ENCODE data around the gene SEMA6A. TPM values are rescaled to one million over a fixed set of nuclear protein-coding genes. Genes with fewer than 3 reads are reported as not detected.

SEMA6A gene
- total RNA-seq, 1 experiment from 2014 or later = 18.3 TPM

DNA sequence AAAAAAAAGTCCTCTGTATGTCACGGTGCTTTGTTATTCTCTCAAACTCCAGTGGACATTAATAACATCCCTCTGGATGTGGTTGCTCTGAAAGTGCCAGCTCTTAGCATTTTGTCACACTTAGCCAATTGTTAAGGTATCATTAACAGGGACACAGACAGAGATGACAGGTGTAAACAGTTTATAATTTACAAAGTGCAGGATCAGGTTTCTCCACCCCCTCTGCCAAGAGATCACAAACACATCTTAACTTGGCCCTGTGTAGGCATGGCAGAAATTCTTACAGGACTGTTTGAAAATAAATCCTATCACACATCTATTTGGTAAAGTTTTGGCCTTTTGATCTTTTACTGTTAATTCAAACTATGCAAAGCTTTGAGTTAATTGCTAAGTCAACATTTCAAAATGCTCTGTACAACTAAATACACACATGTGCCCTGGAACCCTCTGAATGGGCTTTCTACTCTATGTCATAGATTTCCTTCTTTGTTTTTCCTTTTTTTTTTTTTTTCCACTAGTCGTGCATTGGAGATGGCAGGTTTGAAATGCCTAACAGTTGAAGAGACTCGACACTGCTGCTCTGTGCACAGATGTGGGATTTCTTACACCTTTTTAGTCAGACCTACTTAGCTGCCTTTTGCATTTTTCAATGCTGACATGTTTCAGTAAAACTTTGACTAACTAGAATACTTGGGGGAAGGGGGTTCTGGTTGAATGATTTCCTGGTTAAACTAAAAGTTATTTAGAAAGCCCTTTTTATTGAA is 41.7 kb downstream of the SEMA6A start:
- POLR2A ChIA-PET = interaction anchor here (0.6 to 1.3 kb wide), 2 partner anchors 13 to 82 kb away, joined by 3 to 4 read pairs; no protein-coding TSS in a partner anchor
- Histone ChIP-seq H3K36me3 (ENCODE audit: control insufficient read depth, insufficient read depth, low read length) (no peaks in the 10 kb centered on the region), H3K9me3 (no peaks in the 10 kb centered on the region), H3K27me3 (replicated peaks; ENCODE audit: control insufficient read depth, insufficient read depth, low read length) (no peaks in the 10 kb centered on the region), H3K4me3 (ENCODE audit: low read depth, low read length) (no peak overlapping the region), H3K4me1 (peaks cover 70% of the 10 kb centered on the region)
- CTCF ChIA-PET = interaction anchor here (0.7 to 1.0 kb wide), 2 partner anchors 8 to 12 kb away, joined by 3 to 4 read pairs; no protein-coding TSS in a partner anchor
- Mint-ChIP-seq H3K4me3 (ENCODE audit: unreplicated experiment) (no peak overlapping the region), H3K36me3 (ENCODE audit: insufficient read depth, unreplicated experiment) (no peaks in the 10 kb centered on the region), H3K27ac (ENCODE audit: unreplicated experiment) (no peak overlapping the region), H3K27me3 (ENCODE audit: insufficient read depth, unreplicated experiment) (no peaks in the 10 kb centered on the region), H3K9me3 (ENCODE audit: unreplicated experiment) (no peaks in the 10 kb centered on the region), H3K4me1 (ENCODE audit: low read depth, unreplicated experiment) (peaks cover 28% of the 10 kb centered on the region)
- BruUV-seq (replicated peaks) = no TSS peak
- peak; percentile 61 for DNase-seq
- TF ChIP-seq CTCF (IDR thresholded peaks at IDR 0.05; ENCODE audit: insufficient read depth in 1 of 2, low read depth in 1 of 2, low read length in 1 of 2, severe bottlenecking in 1 of 2, unreplicated experiment in 1 of 2) = no peak
- intact Hi-C loops (cut with micrococcal nuclease; ENCODE audit: unreplicated experiment) = loop anchor here (1.0 to 5.0 kb wide), 4 partner anchors 11 to 310 kb away; no protein-coding TSS in a partner anchor

- no peaks in the 10 kb centered on the region for H3K36me3 Mint-ChIP-seq (ENCODE audit: insufficient read depth, unreplicated experiment)
- no peaks in the 10 kb centered on the region for H3K9me3 Mint-ChIP-seq (ENCODE audit: unreplicated experiment)
- H3K4me3 Mint-ChIP-seq (ENCODE audit: unreplicated experiment) = peak overlapping the region; percentile 22
- DNase-seq = peak; percentile 22 to 45
- H3K9me3 ChIP-seq = no peaks in the 10 kb centered on the region
- H3K27me3 Mint-ChIP-seq (ENCODE audit: insufficient read depth, unreplicated experiment) = no peaks in the 10 kb centered on the region
- no peaks in the 10 kb centered on the region for H3K27me3 ChIP-seq (replicated peaks; ENCODE audit: control insufficient read depth, insufficient read depth, low read length)
- H3K36me3 ChIP-seq (ENCODE audit: control insufficient read depth, insufficient read depth, low read length) = no peaks in the 10 kb centered on the region
- peaks cover 21% of the 10 kb centered on the region for H3K4me1 Mint-ChIP-seq (ENCODE audit: low read depth, unreplicated experiment)
- POLR2A ChIA-PET = no interaction called here
- intact Hi-C loops (cut with micrococcal nuclease; ENCODE audit: unreplicated experiment) = loop anchor here (2.0 to 5.0 kb wide), 2 partner anchors 59 to 311 kb away; no protein-coding TSS in a partner anchor
- no peak for TF ChIP-seq CTCF (IDR thresholded peaks at IDR 0.05; ENCODE audit: insufficient read depth in 1 of 2, low read depth in 1 of 2, low read length in 1 of 2, severe bottlenecking in 1 of 2, unreplicated experiment in 1 of 2)
- peaks cover 72% of the 10 kb centered on the region for H3K4me1 ChIP-seq
- no peak overlapping the region for H3K4me3 ChIP-seq (ENCODE audit: low read depth, low read length)
- H3K27ac Mint-ChIP-seq (ENCODE audit: unreplicated experiment) = peak overlapping the region; percentile 79
- BruUV-seq (replicated peaks) = no TSS peak
- CTCF ChIA-PET = no interaction called here
Measured at GRCh38 chr5:116531635-116532034, 43.0 kb downstream of the SEMA6A start.

DNA sequence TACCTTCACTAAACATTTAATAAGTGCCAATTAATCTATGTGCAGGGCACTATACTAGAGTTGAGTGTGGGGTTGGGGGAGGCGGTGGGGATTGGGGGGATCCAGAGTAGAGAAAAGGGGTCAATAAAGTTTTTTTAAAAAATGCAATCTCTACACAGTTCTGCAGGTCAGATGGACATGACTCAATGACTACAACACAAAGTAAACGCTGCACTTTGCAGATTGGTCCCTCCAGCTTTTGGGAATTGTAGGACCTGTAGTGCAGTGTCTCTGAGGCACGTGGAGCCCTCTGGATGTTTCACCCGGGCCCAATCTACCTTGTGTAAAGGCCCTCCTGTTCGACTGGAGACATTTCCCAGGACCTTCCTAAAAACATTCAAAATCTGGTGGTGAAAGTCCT is 43.5 kb downstream of the SEMA6A start:
- Histone ChIP-seq H3K4me3 (ENCODE audit: low read depth, low read length) (no peak overlapping the region), H3K4me1 (peaks cover 73% of the 10 kb centered on the region), H3K27me3 (replicated peaks; ENCODE audit: control insufficient read depth, insufficient read depth, low read length) (no peaks in the 10 kb centered on the region), H3K36me3 (ENCODE audit: control insufficient read depth, insufficient read depth, low read length) (no peaks in the 10 kb centered on the region), H3K9me3 (no peaks in the 10 kb centered on the region)
- POLR2A ChIA-PET = no interaction called here
- H3K9me3 Mint-ChIP-seq (ENCODE audit: unreplicated experiment) = no peaks in the 10 kb centered on the region
- H3K4me3 Mint-ChIP-seq (ENCODE audit: unreplicated experiment) = no peak overlapping the region
- no peak for DNase-seq
- CTCF ChIA-PET = no interaction called here
- intact Hi-C loops (cut with micrococcal nuclease; ENCODE audit: unreplicated experiment) = loop anchor here (5.0 kb wide), 1 partner anchor 59 kb away; no protein-coding TSS in a partner anchor
- no TSS peak for BruUV-seq (replicated peaks)
- H3K27me3 Mint-ChIP-seq (ENCODE audit: insufficient read depth, unreplicated experiment) = no peaks in the 10 kb centered on the region
- no peaks in the 10 kb centered on the region for H3K36me3 Mint-ChIP-seq (ENCODE audit: insufficient read depth, unreplicated experiment)
- H3K4me1 Mint-ChIP-seq (ENCODE audit: low read depth, unreplicated experiment) = peaks cover 21% of the 10 kb centered on the region
- peak overlapping the region; percentile 79 for H3K27ac Mint-ChIP-seq (ENCODE audit: unreplicated experiment)
- no peak for TF ChIP-seq CTCF (IDR thresholded peaks at IDR 0.05; ENCODE audit: insufficient read depth in 1 of 2, low read depth in 1 of 2, low read length in 1 of 2, severe bottlenecking in 1 of 2, unreplicated experiment in 1 of 2)
